BE2C (cell line): ENCODE measurements around the gene FRMD4B.
"Not testable (repeated sequence)": the region's sequence is repeated elsewhere in the genome, so short reads cannot be mapped to it uniquely, and the experiment has no call there.

ENCODE experiments used
- DNase-seq: peaks from one replicate; pipeline ENCODE4 v3.0.0-alpha.2; 2020
- H3K27me3 ChIP-seq: fragments of 250-450 bp; sonication (Bioruptor Pico); 2 replicates; pipeline ENCODE4 v1.5.1; 2020; ENCODE audit warnings: mild to moderate bottlenecking
- H3K36me3 ChIP-seq: fragments of 250-450 bp; sonication (Bioruptor Pico); 2 replicates; pipeline ENCODE4 v1.5.1; 2020; ENCODE audit warnings: mild to moderate bottlenecking
- H3K4me1 ChIP-seq: fragments of 250-450 bp; sonication (Bioruptor Pico); 2 replicates; pipeline ENCODE4 v1.5.1; 2020
- H3K4me3 ChIP-seq: 2 replicates; pipeline ENCODE4 v1.5.1; 2011; ENCODE audit warnings: low read depth, low read length
- H3K9me3 ChIP-seq: fragments of 250-450 bp; sonication (Bioruptor Pico); 2 replicates; pipeline ENCODE4 v1.5.1; 2020
- TF ChIP-seq, protein P1 (sequence below): IDR thresholded peaks from 2 replicates; pipeline ENCODE4 v1.5.1; 2012; ENCODE audit warnings: mild to moderate bottlenecking, low read depth, low read length

Gene FRMD4B

DNA sequence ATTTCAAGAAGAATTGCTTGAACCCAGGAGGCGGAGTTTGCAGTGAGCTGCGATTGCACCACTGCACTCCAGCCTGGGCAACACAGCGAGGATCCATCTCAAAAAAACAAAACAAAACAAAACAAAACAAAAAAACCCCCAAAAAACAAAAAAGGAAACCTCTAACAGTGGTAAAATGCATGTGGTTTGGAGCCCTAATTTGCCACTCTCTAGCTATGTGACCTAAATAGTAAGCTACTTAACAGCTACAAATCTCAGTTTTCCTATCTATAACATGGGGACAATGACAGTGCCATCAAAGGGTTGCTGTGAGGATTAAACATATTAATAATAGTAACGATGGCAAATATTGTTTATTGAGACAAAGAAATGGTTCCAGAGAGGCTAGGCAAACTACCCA is 144.1 kb downstream of the FRMD4B start:
- DNase-seq = no peak
- TF ChIP-seq, protein P1, sequence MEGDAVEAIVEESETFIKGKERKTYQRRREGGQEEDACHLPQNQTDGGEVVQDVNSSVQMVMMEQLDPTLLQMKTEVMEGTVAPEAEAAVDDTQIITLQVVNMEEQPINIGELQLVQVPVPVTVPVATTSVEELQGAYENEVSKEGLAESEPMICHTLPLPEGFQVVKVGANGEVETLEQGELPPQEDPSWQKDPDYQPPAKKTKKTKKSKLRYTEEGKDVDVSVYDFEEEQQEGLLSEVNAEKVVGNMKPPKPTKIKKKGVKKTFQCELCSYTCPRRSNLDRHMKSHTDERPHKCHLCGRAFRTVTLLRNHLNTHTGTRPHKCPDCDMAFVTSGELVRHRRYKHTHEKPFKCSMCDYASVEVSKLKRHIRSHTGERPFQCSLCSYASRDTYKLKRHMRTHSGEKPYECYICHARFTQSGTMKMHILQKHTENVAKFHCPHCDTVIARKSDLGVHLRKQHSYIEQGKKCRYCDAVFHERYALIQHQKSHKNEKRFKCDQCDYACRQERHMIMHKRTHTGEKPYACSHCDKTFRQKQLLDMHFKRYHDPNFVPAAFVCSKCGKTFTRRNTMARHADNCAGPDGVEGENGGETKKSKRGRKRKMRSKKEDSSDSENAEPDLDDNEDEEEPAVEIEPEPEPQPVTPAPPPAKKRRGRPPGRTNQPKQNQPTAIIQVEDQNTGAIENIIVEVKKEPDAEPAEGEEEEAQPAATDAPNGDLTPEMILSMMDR = no peak
- Histone ChIP-seq H3K4me3 (no peak overlapping the region), H3K4me1 (no peaks in the 10 kb centered on the region), H3K27me3 (no peaks in the 10 kb centered on the region), H3K36me3 (no peaks in the 10 kb centered on the region), H3K9me3 (no peaks in the 10 kb centered on the region)

DNA sequence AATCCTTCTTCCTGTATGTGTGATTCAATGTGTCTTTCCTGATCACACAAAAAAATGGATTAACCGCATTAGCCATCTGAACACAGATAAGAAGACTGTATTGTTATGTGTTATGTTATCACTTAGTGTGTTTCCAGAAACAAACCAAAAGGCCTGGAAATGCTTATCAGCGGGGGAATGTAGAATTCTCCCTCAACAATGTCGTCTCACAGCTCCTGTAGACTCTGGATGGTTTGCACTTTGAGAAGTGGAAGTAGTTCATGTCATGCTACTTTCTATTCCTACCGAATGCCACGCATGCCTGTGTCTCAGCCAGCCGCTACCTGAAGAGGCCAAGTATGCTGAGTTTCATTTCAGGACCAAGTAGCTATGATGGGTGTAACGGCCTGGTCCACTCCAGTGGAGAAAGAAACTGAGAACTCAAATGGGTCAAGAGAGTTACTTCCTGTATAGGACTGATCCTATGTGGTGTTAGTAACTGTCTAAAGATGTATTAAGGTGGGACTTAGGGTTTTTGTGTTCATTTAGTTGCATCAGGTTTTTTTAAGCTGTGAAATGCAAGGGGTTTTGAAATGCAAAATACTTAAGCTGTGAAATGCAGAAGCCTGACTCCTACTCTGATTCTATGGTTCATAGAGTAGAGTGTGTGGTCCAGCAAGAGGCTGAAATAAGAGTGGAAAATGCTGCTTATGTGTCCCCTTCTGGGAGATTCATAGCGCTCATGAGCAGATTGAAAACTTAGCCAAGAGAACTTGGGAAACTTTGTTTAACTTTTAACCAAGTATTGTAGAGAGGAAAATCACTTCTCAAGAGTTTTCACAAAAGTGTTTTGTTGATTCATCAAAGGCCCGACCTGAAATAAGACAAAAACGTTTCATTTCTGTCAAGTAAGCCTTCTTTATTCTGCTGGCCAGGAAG is 145.0 kb downstream of the FRMD4B start:
- Histone ChIP-seq H3K4me1 (no peaks in the 10 kb centered on the region), H3K36me3 (no peaks in the 10 kb centered on the region), H3K4me3 (no peak overlapping the region), H3K27me3 (no peaks in the 10 kb centered on the region), H3K9me3 (no peaks in the 10 kb centered on the region)
- DNase-seq = no peak
- TF ChIP-seq, protein P1 = no peak

DNA sequence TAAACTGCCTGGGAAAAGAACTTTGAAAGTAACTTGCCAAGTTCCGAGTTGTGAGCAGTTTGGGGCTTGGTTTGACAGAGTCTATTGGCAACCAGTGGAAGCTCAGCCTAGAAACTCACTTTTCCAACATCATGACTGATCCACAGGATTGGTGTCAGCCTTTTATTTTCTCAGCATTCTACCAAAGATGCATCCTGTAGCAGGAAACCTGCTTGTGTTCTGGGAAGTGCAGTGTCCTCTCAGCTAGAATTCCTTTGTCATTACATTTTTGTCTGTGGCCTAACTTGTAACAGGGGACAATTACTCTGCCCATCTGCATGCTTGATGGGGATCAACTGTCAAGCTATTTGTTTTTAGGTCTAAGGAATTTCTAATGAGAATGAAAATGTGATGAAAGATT is 146.8 kb downstream of the FRMD4B start:
- Histone ChIP-seq H3K27me3 (no peaks in the 10 kb centered on the region), H3K4me3 (no peak overlapping the region), H3K36me3 (no peaks in the 10 kb centered on the region), H3K9me3 (no peaks in the 10 kb centered on the region), H3K4me1 (no peaks in the 10 kb centered on the region)
- DNase-seq = no peak
- TF ChIP-seq, protein P1 = no peak

DNA sequence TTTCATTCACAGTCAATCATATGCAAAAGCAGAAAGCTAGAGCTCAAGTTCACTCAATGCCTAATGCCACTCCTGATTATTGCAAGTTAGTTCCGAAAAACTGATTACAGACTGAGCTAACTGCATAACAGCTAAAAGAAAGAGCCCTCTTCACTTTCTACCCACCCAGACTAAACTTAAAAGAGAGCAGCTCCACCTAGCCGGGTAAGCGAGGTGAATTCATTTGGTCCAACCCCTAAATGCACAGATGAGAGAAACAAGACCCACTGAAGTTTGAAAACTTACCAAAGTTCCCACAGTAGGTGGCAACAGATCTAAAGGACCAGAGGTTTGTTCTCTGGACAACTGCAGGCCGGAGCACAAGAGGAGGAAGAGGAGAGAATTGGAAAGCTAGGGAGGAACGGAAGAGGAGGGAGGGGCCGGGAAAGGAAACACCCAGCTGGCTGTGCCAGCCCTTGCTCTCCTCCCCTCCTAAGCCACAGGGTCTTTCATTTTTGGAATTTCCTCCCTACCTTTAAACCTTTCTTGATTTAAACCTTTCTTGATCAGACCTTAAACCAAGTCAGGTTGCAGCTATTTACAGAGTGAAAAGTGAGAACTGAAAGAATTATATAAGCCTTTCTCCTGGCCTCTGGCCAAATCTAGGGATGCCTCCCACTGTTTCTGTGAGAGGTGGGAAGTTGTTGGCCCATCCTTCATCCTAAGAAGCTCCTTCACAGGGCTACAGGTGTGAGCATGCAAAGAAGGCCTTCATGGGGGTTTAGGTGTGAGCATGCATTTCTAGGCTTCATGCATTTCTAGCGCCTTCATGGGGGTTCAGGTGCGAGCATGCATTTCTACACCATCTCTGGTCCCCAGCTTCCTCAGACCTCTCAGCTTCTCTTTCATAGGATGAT is 148.8 kb downstream of the FRMD4B start:
- no peaks in the 10 kb centered on the region for H3K36me3 ChIP-seq
- no peaks in the 10 kb centered on the region for H3K27me3 ChIP-seq
- H3K4me3 ChIP-seq = no peak overlapping the region
- H3K4me1 ChIP-seq = no peaks in the 10 kb centered on the region
- H3K9me3 ChIP-seq = no peaks in the 10 kb centered on the region
- TF ChIP-seq, protein P1 = no peak
- no peak for DNase-seq

DNA sequence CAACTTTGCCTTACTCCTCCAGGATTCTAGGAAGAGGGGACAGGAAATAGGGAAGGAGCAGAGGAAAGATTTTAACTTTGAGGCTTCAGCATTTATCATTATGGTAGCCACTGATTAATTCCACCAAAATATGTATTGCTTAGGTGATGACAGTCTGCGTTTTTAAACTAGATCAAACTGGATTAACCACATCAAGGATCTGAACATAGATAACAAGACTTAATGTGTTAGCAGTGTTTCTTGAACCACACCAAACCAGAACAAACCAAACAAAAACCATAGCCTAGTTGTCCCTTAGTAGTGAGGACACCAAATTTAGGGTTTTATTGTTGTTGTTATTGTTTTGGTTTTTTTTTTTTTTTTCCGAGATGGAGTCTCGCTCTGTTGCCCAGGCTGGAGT is 150.0 kb downstream of the FRMD4B start:
- DNase-seq = no peak
- H3K27me3 ChIP-seq = no peaks in the 10 kb centered on the region
- H3K4me3 ChIP-seq = no peak overlapping the region
- H3K36me3 ChIP-seq = no peaks in the 10 kb centered on the region
- no peaks in the 10 kb centered on the region for H3K9me3 ChIP-seq
- H3K4me1 ChIP-seq = no peaks in the 10 kb centered on the region
- TF ChIP-seq, protein P1 = no peak

DNA sequence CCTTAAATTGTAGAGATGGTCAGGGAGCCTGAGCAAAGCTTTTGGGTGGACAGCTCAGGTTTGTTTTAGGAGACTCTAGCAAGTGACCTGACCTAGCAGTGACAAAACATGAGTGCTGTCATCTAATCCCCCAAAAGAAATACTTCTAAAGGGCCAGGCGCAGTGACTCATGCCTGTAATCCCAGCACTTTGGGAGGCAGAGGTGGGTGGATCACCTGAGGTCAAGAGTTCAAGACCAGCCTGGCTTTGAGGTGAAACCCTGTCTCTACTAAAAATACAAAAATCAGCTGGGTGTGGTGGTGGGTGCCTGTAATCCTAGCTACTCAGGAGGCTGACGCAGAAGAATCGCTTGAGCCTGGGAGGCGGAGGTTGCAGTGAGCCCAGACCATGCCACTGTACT is 150.7 kb downstream of the FRMD4B start:
- not testable (repeated sequence) for H3K4me3 ChIP-seq, H3K4me1 ChIP-seq, H3K27me3 ChIP-seq, H3K36me3 ChIP-seq, H3K9me3 ChIP-seq, DNase-seq
